ENCODE measurements around the gene CYP2A7.
A peak's percentile ranks its signal among the peaks of the same experiment; 100 is the strongest.
"Not testable (repeated sequence)": the region's sequence is repeated elsewhere in the genome, so short reads cannot be mapped to it uniquely, and the experiment has no call there.

The CYP2A7 gene

DNA sequence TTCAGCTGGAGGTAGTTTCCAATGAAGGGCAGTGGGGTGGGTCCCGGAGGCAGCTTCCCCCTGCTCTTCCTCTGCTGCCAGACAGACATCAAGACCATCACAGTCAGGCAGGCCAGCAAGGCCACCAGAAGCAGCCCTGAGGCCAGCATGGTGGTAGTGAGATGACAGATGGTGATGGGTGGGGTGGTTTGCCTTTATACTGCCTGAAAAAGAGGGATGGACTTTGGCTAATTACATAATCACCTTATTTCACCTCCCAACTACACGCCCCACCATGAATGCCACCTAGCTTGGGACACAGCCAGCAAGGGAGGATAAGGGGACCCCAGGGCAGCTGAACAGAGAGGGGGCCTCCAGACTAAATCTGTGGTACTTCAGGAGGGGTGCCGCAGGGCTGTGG, at the start of gene CYP2A7:
Gene CYP2A7, minus strand, starts transcription at position 170 of the 400 bp plus-strand sequence. Its CDS starts 21 bp downstream, at position 149.
- not testable (repeated sequence) for DNase-seq

- DNase-seq: not testable (repeated sequence)
Measured at GRCh38 chr19:40930799-40931198, 48.8 kb upstream of the CYP2A7 start.

DNA sequence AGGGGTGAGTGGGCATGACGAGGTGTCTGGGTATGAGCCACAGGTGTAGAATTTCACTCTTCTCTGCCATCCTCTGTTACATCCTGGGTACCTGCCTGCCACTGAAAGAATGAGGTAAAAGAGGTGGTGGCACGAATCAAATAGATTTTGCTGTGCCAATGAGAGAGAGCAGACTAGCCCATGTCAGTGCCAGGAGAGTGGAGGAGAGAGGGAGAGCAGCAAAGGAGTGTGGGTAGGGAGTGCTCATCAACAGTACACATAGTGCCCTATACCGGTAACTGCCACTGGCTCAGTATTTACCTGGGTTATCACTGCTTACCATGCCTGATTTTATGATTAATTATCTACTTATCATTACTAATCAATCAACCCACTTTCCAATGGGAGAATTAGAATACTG, 47.9 kb upstream of the CYP2A7 start:
- DNase-seq: not testable (repeated sequence)

DNA sequence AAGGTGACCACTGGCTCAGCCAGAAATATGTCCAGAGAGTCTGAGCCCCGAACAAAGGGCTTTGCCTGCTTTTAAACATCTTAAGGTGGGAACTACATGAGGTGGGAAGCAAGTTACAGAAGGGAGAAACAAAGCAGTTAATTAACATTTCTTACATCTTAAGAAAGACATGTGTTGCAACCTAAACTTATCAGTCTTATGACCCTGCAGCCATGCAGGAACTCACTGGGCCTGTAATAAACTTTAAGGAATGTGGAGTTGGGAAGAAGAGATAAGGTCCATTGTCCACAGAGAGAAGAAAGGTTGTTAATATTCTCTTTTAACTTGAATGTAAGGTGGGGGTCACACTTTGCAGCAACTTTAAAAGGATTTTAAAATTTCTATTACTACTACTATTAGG, 46.8 kb upstream of the CYP2A7 start:
- DNase-seq: no peak

DNA sequence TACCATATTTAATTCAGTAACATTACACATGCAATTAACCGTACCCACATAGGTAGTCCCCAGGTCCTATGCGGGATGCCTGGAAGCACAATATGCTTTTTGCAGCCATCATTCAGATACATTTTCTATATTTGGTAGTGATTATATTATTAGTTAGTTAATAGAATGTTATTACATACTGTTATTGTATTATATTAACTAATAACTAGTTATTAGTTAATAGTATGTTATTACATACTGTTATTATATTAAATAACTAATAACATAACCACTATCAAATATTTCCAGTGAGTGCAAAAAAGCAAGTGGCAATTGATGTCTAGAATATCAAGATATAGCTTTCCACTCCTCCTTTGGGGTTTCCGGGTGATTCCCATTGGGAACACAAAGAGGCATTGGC, 45.5 kb upstream of the CYP2A7 start:
- DNase-seq: no peak

DNA sequence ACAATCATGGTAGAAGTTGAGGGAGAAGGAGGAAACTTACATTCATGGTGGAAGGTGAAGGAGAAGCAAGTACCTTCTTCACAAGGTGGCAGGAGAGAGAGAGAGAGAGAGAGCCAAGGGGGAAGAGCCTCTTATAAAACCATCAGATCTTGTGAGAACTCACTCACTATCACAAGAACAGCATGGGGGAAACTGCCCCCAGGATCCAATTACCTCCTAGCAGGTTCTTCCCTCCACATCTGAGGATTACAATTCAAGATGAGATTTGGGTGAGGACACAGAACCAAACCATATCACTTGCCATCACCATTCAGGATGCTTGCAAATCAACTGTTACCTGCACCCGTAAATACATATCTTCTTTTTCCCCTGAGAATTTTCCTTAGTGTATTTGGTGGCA, 44.2 kb upstream of the CYP2A7 start:
- not testable (repeated sequence) for DNase-seq

- no peak for DNase-seq
Measured at GRCh38 chr19:40923934-40924391, 41.9 kb upstream of the CYP2A7 start.

DNA sequence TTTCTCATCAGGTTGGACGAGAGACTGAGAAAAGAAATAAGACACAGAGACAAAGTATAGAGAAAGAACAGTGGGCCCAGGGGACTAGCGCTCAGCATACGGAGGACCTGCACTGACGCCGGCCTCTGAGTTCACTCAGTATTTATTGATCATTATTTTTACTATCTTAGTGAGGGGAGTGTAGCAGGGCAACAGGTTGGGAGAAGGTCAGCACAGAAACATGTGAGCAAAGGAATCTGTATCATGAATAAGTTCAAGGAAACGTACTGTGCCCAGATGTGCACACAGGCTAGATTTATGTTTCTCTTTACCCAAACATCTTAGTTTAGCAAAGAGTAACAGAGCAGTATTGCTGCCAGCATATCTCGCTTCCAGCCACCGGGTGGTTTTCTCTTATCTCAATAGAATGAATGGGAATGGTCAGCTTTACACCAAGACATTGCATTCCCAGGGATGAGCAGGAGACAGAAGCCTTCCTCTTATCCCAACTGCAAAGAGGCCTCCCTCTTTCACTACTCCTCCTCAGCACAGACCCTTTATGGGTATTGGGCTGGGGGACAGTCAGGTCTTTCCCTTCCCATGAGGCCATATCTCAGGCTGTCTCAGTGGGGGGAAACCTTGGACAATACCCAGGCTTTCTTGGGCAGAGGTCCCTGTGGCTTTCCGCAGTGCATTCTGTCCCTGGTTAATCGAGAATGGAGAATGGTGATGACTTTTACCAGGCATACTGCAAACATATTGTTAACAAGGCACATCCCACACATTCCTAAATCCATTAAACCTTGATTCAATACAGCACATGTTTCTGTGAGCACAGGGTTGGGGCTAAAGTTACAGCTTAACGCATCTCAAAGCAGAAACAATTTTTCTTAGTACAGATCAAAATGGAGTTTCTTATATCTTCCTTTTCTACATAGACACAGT, 40.5 kb upstream of the CYP2A7 start:
- DNase-seq: not testable (repeated sequence)

DNA sequence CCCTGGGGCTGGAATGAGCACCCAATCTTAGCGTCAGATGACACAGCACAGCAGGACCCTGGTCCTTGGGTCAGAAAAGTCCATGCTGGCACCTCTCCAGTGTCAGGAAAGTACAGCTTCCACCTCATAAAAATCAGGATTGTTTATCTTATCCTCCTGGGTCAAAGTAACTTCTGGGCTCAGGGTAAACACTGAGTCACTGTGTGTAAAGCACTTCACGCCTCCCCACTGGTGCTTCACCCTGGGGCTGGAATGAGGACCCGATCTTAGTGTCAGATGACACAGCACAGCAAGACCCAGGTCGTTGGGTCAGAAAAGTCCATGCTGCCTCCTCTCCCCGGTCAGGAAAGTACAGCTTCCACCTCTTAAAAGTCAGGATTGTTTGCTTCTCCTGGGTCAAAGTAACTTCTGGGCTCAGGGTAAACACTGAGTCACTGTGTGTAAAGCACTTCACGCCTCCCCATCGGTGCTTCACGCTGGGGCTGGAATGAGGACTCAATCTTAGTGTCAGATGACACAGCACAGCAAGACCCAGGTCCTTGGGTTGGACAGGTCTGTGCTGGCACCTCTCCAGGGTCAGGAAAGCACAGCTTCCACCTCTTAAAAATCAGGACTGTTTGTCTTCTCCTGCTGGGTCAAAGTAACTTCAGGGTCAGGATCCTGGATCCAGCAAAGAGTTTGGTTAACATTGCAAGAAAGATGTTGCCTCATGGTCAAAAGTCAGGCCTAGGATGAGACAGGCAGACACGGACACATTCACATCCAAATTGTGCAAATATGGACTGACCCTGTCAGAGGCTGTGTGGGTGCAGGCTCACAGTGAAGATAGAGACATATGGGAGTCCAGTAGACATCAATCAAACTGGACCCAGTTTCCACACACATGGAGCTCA, 39.2 kb upstream of the CYP2A7 start:
- DNase-seq: no peak

DNA sequence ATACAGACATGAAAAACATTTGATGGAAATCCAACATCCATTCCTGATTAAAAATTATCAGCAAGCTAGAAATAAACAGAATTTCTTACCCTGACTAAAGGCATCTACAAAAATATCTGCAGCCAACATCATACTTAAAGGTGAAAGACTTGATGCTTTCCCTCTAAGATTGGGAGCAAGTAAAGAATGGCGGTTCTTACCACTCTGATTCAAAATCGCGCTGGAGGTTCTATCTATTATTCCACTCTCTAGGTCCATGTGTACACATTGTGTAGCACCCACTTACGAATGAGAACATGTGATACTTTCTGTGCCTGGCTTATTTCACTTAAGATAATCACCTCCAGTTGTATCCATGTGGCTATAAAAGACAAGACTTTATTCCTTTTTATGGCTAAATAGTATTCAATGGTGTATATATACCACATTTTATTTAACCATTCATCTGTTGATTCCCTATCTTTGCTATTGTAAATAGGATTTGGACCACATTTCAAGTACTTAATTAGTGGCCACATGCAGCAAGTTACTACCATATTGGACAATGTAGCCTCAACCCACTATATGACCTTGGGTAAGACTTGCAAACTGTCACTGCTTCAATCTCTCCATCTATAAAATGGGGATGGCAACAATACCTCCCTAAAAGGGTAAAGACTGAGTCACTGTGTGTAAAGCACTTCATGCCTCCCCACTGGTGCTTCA, 38.4 kb upstream of the CYP2A7 start:
- DNase-seq: no peak

- DNase-seq: not testable (repeated sequence)
Measured at GRCh38 chr19:40919530-40920299, 37.7 kb upstream of the CYP2A7 start.

DNA sequence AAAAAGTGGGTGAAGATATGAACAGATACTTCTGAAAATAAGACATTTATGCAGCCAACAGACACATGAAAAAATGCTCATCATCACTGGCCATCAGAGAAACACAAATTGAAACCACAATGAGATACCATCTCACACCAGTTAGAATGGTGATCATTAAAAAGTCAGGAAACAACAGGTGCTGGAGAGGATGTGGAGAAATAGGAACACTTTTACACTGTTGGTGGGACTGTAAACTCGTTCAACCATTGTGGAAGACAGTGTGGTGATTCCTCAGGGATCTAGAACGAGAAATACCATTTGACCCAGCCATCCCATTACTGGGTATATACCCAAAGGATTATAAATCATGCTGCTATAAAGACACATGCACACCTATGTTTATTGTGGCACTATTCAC, 36.3 kb upstream of the CYP2A7 start:
- not testable (repeated sequence) for DNase-seq

- peak; percentile 22 for DNase-seq
Measured at GRCh38 chr19:40908976-40909375, 26.9 kb upstream of the CYP2A7 start.

- peak; percentile 62 for DNase-seq
Measured at GRCh38 chr19:40907968-40908735, 26.1 kb upstream of the CYP2A7 start.

GRCh38 chr19:40906512-40906911, 24.5 kb upstream of the CYP2A7 start:
- no peak for DNase-seq

DNA sequence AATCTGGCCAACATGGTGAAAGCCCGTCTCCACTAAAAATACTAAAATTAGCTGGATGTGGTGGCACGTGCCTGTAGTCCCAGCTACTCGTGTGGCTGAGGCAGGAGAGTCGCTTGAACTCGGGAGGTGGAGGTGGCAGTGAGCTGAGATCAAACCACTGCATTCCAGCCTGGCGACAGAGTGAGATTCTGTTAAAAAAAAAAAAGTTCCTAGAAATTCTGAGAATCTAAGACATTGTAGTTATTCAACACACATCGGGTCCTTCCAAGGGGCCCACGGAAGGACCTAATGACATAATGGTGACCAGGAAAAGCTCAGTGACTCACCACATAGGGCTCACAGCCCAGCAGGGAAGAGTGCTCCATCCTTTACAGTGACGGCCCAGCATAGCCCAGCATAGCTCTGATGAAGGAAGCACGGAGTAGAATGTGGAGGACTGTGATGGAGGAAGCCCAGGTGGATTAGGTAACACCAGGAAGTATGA, 22.7 kb upstream of the CYP2A7 start:
- not testable (repeated sequence) for DNase-seq

GRCh38 chr19:40901975-40902750, 20.1 kb upstream of the CYP2A7 start:
- not testable (repeated sequence) for DNase-seq

GRCh38 chr19:40900521-40900920, 18.5 kb upstream of the CYP2A7 start:
- DNase-seq: not testable (repeated sequence)

DNA sequence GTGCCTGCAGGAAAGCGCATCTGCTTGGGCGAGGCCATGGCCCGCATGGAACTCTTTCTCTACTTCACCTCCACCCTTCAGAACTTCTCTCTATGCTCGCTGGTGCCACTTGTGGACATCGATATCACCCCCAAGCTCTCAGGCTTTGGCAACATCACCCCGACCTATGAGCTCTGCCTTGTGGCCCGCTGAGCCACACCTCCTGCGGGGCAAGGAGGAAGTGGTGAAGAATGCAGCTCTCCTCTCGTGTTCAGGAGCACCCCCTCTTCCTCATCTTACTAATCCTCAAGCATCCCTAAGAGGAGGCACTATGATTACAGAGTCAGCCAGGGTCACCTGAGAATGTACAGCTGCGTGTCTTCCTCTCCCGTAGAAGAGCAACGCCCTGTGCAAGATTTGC, 17.9 kb upstream of the CYP2A7 start:
- DNase-seq: not testable (repeated sequence)
